HG03442 (cell line): Measurements from ENCODE around the gene PIAS2.
"Not testable (repeated sequence)": the region's sequence is repeated elsewhere in the genome, so short reads cannot be mapped to it uniquely, and the experiment has no call there.

Experiments used
- ATAC-seq: cut with Tn5 transposase; IDR thresholded peaks from one replicate; pipeline ENCODE4 v1.9.1; 2021; ENCODE audit warnings: mild to moderate bottlenecking, moderate library complexity; ENCODE audit not compliant: unreplicated experiment

The PIAS2 gene

GRCh38 chr18:46910856-46911255 is 6.5 kb downstream of the PIAS2 start:
- ATAC-seq, result no peak

GRCh38 chr18:46909497-46909896 is 7.8 kb downstream of the PIAS2 start:
- ATAC-seq, result no peak

- ATAC-seq, result no peak
Measured at GRCh38 chr18:46903406-46903805, 13.9 kb downstream of the PIAS2 start.

DNA sequence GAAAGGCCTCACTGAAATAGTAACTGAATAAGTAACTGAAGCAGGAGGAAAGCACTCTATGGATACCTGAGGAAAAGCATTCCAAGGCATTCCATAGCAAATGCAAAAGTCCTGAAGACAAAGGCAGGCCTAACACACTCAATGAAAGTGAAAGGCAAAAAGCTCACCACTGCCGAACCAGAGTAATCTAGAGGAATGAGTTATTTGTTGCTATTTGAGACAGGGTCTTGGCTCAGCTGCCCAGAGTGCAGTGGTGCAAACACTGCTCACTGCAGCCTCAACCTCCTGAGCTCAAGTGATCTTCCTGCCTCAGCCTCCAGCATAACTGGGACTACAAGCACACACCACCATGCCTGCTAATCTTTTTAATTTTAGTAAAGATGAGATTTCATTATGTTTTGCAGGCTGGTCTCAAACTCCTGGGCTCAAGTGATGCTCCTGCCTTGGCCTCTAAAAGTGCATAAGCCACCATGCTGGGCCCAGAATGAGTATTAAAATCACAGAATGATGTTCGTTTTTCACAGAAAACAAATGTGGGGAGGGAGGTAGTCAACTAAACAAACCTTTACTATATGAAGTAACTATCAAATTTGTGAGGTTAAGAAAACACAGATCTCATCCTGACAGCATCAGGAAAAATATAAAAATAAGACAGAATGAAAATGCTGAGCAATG is 17.9 kb downstream of the PIAS2 start:
- ATAC-seq, result peak; percentile 70

- ATAC-seq, result no peak
Measured at GRCh38 chr18:46894124-46894523, 23.2 kb downstream of the PIAS2 start.

DNA sequence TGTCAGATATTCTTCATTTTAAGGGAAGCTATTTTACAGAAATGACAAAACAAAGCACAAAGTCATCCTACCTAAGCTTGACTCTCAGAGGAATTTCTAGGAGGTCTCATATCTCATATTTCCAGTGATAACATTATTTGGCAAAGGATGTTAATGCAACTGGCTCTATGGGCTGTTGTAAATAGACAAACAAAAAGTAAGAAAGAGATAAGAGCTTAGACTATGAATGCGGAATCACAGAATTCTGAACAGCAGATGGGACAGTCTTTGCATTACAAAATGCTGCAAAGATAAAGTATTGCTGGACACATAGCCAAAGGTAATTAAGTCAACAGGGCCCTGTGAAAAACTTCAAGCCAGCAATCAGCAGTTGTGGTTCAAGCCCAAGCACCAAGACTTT is 23.9 kb downstream of the PIAS2 start:
- no peak for ATAC-seq

DNA sequence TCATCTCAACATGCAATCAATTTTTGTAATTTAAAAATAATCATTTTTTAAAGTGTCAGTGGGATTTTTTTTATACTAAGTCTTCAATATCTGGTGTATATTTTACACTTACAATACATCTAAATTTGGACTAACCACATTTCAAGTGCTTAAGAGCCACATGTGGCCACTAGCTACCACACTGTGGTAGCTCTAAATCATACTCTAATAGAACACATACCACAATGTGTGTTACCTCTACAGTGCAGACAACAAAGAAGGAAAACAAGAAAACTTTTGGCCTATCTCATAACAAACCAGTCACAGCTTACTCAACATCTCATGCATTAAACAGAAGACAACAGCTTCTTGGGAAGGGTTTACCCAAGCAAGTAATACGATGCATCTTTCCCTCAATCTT is 24.5 kb downstream of the PIAS2 start:
- ATAC-seq, result peak; percentile 64

DNA sequence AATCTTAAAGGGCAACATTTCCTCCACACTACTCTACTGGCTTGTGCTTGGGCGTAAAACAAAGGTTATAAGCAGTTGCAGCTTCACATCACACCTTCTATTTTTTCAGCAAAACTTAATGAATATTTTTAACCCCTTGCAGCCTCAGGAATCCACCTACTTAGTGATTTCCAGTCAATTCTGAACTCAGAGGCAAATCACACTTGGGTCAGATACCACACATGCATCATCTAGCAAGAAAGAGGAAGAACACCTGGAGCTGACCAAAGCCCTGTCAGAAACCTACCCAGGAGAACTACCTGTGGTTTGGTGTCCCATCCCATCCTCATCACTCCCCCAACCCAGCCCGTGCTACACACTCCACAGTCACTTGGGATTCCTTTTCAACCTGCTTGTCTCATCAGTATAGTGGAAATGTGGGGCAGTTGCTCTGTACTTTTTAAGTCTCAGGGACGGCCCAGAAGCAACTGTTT is 25.5 kb downstream of the PIAS2 start:
- ATAC-seq, result peak; percentile 86

DNA sequence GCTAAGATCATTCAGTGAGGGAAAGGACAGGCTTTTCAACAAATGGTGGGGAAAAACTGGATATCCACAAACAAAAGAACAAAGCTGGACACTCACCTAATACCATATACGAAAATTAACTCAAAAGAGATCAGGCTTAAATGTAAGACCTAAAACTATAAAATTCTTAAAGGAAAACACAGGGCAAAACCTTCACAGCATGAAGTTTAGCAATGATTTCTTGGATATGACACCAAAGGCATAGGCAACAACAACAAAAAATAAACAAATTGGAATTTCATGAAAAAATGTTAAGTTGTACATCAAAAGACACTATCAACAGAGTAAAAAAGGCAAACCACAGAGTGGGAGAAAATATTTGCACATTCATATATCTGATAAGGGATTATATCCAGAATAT is 28.3 kb downstream of the PIAS2 start:
- no peak for ATAC-seq

- ATAC-seq, result no peak
Measured at GRCh38 chr18:46886893-46887292, 30.4 kb downstream of the PIAS2 start.

DNA sequence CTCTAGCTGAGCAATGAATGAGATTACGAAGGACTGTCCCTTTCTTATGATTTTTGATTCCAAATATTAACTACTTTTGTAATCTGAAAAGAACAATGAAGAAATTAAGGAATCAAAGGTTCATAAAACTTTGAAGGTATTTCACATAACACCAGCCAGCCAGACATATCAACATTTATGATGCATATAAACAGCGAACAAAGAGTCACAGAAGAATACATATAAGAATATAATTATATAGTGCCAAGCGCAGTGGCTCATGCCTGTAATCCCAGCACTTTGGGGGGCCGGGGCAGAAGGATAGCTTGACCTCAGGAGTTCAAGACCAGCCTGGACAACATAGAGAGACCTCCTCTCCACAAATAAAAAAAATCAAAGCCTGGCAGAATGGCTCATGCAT is 34.1 kb downstream of the PIAS2 start:
- ATAC-seq, result no peak

DNA sequence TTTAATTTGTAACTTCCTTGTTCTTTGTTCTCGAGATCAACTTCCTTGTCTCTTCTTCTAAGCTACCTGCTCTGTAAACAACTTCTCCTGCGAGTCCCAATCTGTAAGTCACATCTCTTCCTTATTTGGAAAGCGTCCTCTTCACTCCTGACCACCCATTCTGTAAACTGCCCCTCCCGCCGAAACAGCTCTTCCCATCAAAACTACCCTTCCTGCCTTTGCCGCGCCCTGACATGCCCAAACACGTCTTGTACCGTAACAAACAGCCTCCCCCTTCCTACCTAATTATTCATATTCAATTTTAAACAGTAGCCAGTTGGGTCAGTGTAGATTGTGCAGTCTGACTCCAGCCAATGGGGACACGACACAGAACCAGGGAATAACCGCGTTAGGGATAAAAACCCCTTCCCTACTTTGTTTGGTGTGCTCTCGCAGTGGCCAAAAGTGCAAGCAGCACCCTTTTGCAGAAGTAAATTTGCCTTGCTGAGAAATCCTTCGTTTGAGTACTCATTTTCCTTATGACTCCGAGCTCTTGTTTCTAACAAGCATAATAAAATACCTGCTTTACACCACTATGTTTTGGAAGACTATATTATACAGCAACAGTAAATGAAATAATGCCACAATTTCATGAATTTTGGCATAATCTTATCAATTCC is 39.8 kb downstream of the PIAS2 start:
- no peak for ATAC-seq

DNA sequence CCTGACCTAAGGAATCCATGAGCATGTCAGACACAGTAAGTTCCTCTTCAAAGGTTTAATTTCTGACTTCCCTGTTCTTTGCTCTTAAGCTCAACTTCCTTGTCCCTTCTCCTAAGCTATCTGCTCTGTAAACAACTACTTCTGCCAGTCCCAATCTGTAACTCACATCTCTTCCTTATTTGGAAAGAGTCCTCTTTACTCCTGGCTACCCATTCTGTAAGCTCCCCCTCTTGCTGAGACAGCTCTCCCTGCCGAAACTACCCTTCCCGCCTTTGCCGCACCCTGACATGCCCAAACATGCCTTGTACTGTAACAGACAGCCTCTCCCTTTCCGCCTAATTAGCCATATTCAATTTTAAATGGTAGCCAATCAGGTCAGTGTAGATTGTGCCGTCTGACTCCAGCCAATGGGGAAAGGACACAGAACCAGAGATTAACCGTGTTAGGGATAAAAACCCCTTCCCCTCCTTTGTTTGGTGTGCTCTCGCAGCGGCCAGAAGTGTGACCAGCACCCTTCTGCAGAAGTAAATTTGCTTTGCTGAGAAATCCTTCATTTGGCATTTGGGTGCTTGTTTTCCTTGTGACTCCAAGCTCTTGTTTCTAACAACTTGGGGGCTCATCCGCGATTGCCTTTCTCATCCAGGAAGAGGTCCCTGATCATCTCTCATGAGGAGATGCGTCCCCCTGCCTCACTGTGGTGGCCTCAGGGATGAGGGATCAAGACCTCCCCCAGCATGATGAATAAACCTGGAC is 49.0 kb downstream of the PIAS2 start:
- no peak for ATAC-seq

DNA sequence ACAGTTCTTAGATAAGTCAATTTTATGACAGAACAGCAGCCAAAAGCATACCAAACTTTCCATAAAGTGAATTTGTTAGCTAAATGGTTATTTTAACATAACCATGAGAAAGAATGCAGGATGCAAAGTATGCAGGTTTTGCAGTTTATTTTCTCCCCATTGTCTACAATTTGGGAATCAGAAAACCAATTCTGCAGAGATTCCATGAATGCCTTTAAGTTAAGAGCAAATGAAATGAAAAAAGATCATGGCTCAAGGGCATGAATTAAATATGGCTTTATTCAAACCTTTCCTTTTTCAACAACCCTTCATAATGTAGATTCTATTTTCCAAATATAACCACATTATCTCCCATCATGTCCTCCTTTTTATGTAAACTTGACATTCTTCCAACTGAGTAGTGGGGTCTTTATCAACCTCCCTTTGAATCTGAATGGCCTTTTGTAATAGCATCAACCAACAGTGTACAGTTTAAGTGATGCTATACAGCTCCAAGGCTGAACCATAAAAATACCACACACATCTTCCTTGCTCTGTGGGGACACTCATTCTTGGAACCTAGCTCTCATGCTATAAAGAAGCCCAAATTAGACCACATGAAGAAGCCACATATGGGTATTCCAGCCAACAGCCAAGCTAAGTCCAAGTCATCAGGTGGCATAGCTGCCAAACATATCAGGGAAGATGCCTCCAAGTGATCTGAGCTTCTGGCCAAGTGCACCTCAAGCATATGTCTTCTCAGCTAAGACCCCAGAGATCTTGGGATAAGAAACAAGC is 49.8 kb downstream of the PIAS2 start:
- no peak for ATAC-seq

DNA sequence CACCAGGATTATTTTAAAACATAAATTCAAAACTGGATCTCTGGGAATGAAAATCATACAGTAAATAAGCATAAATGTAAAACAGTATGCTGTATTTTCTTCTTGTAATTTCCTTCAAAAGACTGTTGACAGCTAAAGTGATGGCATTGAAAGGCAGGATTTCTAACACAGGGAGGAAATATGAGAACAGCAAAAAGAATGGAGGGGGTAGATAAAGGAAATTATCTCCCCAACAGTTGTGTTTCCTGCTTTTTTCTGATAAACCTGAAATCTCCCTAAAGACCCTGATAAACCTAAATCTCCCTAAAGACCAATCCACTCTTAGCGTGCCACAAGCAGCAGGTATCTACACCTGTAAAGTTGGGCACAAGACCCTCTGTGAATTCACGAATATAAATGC is 50.8 kb downstream of the PIAS2 start:
- ATAC-seq, result no peak

- ATAC-seq, result not testable (repeated sequence)
Measured at GRCh38 chr18:46865245-46865644, 52.1 kb downstream of the PIAS2 start.

DNA sequence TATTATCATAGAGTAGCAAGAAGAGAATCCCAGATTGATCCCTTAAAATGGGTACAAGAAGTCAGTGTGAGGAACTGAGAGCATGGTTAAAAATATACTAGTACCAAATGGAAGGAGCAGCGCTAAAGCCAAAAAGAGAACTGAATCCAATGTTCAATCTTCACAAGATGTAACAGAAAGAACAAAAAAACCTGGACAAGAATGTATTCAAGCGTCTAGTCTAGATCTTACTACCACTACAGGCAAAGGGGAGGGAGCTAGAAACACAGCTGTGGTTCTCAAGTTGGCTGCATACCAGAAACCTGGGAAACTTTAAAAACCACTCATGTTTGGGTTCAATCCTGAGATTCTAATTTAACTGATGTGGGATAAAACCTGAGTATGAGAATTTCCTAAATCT is 57.5 kb downstream of the PIAS2 start:
- peak; percentile 75 for ATAC-seq

- no peak for ATAC-seq
Measured at GRCh38 chr18:46858290-46858689, 59.0 kb downstream of the PIAS2 start.

- no peak for ATAC-seq
Measured at GRCh38 chr18:46856973-46857372, 60.3 kb downstream of the PIAS2 start.

- no peak for ATAC-seq
Measured at GRCh38 chr18:46849007-46849406, 68.3 kb downstream of the PIAS2 start.

- ATAC-seq, result no peak
Measured at GRCh38 chr18:46843372-46843771, 73.9 kb downstream of the PIAS2 start.
